GM13977 (cell line): Measurements from ENCODE around the gene TUBE1.
"Not testable (repeated sequence)": the region's sequence is repeated elsewhere in the genome, so short reads cannot be mapped to it uniquely, and the experiment has no call there.

Experiments used
- DNase-seq: peaks from one replicate; pipeline ENCODE4 v3.0.0; 2012; ENCODE audit warnings: low spot score
- in situ Hi-C: fragments of 300-500 bp; cut with MboI; formaldehyde crosslinking; loops from one replicate; pipeline ENCODE4 v1.12.0; 2022; ENCODE audit warnings: low sequenced_read_pairs, low pct_unique_long_range_greater_than_20kb, mixed read lengths, inconsistent platforms; ENCODE audit not compliant: unreplicated experiment
- TF ChIP-seq, protein P1 (sequence below): IDR thresholded peaks from 2 replicates; pipeline ENCODE4 v1.5.1; 2012; ENCODE audit warnings: mild to moderate bottlenecking, control low read depth; ENCODE audit not compliant: insufficient read depth; ENCODE audit errors: extremely low read depth, missing control alignments

The TUBE1 gene

DNA sequence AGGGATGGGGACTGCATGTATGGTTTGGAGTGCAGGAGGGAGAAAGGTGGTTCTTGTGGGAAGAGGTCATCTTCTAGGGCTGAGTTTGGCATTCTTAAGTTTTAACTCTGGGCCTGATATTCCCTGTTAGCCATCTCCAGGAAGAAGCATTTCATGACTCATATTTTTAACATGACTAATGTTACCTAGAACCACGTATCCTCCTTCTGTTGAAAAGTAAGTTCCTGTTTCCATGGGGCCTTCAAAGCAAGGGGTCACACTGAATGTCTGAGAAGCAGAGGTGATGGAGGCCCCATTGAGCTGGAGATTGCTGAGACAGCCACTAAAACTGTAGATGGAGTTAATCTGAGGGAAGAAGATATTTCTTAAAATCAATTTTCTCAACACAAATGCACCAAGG, 30.3 kb upstream of the TUBE1 start:
- in situ Hi-C loops = no loop called here
- TF ChIP-seq, protein P1, sequence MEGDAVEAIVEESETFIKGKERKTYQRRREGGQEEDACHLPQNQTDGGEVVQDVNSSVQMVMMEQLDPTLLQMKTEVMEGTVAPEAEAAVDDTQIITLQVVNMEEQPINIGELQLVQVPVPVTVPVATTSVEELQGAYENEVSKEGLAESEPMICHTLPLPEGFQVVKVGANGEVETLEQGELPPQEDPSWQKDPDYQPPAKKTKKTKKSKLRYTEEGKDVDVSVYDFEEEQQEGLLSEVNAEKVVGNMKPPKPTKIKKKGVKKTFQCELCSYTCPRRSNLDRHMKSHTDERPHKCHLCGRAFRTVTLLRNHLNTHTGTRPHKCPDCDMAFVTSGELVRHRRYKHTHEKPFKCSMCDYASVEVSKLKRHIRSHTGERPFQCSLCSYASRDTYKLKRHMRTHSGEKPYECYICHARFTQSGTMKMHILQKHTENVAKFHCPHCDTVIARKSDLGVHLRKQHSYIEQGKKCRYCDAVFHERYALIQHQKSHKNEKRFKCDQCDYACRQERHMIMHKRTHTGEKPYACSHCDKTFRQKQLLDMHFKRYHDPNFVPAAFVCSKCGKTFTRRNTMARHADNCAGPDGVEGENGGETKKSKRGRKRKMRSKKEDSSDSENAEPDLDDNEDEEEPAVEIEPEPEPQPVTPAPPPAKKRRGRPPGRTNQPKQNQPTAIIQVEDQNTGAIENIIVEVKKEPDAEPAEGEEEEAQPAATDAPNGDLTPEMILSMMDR = no peak
- no peak for DNase-seq

DNA sequence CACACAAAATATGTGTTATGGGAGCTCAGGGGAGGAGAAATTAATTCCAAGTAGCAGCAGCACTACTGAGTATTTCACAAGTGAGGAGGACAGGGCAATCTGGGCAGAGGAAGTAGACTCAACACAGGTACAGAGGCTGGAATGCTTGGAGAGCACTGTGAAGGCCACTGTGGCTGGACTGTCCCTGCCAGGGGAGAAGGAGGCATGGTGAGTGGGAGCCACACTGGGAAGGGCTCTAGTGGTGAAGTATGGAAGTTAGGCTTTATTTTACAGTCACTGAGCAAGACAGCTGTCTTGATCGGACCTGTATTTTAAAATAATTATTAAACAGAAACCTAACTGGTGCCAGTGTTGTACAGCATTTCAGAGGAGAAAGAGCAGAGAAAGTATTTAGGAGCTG, 28.9 kb upstream of the TUBE1 start:
- in situ Hi-C loops = no loop called here
- no peak for DNase-seq
- TF ChIP-seq, protein P1 = no peak

DNA sequence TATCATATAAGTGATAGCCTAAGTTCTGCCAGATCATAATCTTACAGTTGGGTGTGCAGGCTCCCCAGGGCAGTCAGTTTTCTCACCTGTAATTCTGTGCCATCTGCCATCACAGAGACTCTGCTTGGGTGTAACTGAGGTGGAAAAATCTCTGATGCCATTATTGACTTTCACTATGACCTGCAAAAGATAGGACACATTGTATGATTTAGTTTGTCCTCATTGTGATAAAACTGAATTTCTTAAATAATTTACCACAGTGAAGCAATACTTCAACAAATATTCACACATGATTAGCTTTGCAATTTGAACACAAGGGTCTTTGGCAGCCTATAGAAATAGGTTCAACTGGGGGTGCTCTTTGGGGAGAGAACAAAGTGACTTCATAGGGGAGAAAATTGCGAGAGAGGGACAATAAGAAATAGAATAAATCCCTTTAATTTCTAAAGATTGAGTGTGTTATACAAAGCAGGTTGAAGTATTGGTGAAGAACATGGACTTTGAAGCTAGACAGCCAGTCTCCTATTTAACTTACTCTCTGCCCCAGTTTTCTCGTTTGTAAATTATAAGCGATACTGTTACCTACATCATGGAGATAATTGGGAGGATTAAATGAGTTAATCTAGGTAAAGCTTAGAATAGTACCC, 27.4 kb upstream of the TUBE1 start:
- no peak for DNase-seq
- TF ChIP-seq, protein P1 = no peak
- in situ Hi-C loops = no loop called here

DNA sequence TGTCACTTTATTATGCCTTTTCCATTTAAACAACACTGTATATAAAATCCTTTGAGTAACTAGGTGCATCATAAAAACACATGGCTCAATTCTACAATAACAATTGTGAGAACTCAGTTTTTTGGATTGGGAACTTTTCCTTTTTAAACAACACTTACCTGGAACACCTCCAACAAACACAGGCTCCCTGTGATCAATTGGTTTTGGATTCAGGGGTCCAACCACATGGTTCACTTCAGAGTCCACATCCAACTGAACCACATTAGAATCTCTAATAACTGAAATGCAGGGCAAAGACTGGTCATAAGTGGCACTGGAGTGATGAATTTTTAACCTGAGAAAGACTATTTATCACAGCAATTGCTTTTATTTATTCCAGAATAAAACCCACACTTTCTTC, 26.6 kb upstream of the TUBE1 start:
- no peak for DNase-seq
- in situ Hi-C loops = no loop called here
- TF ChIP-seq, protein P1 = no peak

DNA sequence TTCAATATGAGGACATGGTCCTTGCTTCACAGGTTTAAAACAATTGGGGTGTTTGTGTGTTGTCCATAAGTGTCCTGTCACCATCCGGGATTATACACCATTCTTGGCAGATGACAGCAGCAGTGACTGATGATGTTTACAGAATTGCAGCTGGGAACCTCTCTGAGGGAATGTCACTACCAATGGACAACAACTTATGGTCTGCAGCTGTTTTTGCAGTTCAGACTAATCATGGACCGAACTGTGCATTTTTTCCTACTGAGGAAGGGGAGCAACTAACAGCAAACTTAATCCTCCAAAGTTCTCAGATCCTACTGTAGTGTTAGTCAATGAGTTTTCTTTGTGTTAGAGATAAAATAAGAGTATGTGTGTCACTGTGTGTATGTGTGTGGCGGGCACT, 26.1 kb upstream of the TUBE1 start:
- in situ Hi-C loops = no loop called here
- TF ChIP-seq, protein P1 = no peak
- DNase-seq = no peak

DNA sequence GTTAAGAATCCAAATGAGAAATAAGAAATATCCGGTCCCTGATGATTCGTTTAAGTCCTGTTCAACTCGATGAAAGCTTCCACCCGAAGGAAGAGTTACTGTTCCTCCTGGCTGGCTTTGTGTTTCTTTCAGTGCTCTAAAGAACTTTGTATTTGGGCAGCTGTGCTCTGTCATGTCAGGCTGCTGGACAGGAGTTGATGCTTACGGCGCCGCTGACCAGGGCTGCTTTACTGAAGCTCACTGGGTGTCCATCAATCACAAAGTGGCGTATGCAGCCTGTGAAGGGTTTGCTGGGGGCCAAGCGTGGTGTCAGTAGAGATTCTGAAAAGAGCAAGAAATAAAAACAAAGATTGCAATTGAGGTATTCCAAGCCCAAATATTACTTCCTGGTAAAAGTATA, 22.0 kb upstream of the TUBE1 start:
- DNase-seq = no peak
- in situ Hi-C loops = no loop called here
- TF ChIP-seq, protein P1 = no peak

DNA sequence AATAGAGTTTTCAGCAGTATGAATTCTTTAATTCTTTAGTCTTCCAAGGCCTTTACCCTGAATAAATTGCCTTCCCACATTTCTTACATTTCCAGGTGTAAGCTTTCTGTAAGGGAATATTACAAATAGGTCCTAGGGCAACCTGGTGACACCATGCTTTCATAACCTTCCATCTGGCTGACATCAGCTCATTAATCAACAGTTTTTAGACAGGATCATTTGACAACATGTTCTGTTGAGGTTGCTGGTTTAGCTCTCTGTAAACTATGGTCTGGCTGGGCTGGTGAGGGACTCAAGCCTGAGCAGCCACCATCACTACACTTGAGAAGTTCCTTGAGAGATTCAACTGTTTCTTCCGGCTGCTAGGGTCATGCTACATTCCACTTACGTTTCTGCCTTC, 19.3 kb upstream of the TUBE1 start:
- DNase-seq = no peak
- TF ChIP-seq, protein P1 = no peak
- in situ Hi-C loops = no loop called here

DNA sequence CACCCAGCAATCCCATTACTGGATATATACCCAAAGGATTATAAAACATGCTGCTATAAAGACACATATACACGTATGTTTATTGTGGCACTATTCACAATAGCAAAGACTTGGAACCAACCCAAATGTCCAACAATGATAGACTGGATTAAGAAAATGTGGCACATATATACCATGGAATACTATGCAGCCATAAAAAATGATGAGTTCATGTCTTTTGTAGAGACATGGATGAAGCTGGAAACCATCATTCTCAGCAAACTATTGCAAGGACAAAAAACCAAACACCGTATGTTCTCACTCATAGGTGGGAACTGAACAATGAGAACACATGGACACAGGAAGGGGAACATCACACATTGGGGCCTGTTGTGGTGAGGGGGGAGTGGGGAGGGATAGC, 18.7 kb upstream of the TUBE1 start:
- DNase-seq, in situ Hi-C loops: not testable (repeated sequence)
